ENCODE data around the gene DAB1. TPM values are rescaled to one million over a fixed set of nuclear protein-coding genes. Genes with fewer than 3 reads are reported as not detected.
"Not testable (repeated sequence)": the region's sequence is repeated elsewhere in the genome, so short reads cannot be mapped to it uniquely, and the experiment has no call there.

The DAB1 gene
- total and polyA plus RNA-seq, 10 of the 15 experiments (the other 5 are each of a cell fraction or from before 2014, with no cell fraction given): 0.02 to 0.10 (median 0.03) TPM; not detected in 5

GRCh38 chr1:57343298-57343915 lies 80.5 kb downstream of the DAB1 start:
- H3K4me1 ChIP-seq (ENCODE audit: control insufficient read depth, insufficient read depth, low read length); in situ Hi-C loops (cut with MboI); H3K4me2 ChIP-seq (ENCODE audit: control insufficient read depth, insufficient read depth); POLR2A ChIA-PET; H2AFZ ChIP-seq (ENCODE audit: control insufficient read depth, low read depth, low read length); RAD21 ChIA-PET (ENCODE audit: unreplicated experiment); H3K36me3 ChIP-seq (ENCODE audit: control insufficient read depth in 2 of 2, insufficient read depth in 2 of 2, low read length in 1 of 2); H3K4me3 ChIP-seq; H3K79me2 ChIP-seq (ENCODE audit: control insufficient read depth, insufficient read depth, low read length); intact Hi-C loops (cut with micrococcal nuclease; ENCODE audit: unreplicated experiment); ATAC-seq; H3K27me3 ChIP-seq (replicated peaks in 1 of 2; ENCODE audit: control insufficient read depth in 2 of 2, insufficient read depth in 2 of 2, low read length in 1 of 2); CTCF ChIA-PET; H3K9me3 ChIP-seq (replicated peaks; ENCODE audit: control insufficient read depth, insufficient read depth, low read length); H4K20me1 ChIP-seq (ENCODE audit: control insufficient read depth, insufficient read depth); DNase-seq (ENCODE audit: low read depth, low spot score); BruUV-seq (replicated peaks); H3K9ac ChIP-seq (ENCODE audit: control insufficient read depth, insufficient read depth, low read length); FAIRE-seq; SMC1A ChIA-PET (ENCODE audit: uncharacterized antibody, unreplicated experiment); H3K27ac ChIP-seq (ENCODE audit: control insufficient read depth, insufficient read depth): not testable (repeated sequence)
- WGBS (ENCODE audit: insufficient coverage, insufficient replicate concordance, low lambda C conversion rate, missing lambda C conversion rate): 49% methylated on average over 26 of the region's 34 CpGs

DNA sequence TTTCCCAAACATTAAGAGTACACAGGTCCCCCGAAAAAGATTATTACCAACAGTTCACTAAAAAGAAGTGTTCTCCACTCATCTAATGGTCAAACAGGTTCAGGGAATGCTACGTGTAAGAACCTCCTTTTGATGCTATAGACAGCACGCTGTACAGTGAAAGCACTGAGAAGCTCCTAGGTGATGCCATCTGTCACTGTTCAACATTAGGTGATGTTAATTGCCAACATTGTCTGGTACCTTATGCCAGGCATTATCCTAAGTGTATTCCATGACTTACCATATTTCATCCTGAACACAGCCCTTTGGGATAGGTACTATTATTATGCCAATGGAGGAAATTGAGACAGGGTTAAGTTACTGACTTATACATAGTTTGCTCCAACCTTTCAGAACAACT lies 82.1 kb downstream of the DAB1 start:
- CTCF ChIA-PET: no interaction called here
- no peaks in the 10 kb centered on the region; a peak in 1 of 4 replicates for H3K27me3 ChIP-seq (replicated peaks in 1 of 2; ENCODE audit: control insufficient read depth in 2 of 2, insufficient read depth in 2 of 2, low read length in 1 of 2)
- FAIRE-seq (no peak), ATAC-seq (no peak), DNase-seq (ENCODE audit: low read depth, low spot score) (no peak)
- no peaks in the 10 kb centered on the region for H3K4me1 ChIP-seq (ENCODE audit: control insufficient read depth, insufficient read depth, low read length)
- intact Hi-C loops (cut with micrococcal nuclease; ENCODE audit: unreplicated experiment) (no loop called here), in situ Hi-C loops (cut with MboI) (no loop called here)
- WGBS (ENCODE audit: insufficient coverage, insufficient replicate concordance, low lambda C conversion rate, missing lambda C conversion rate): 5% methylated on average over 3 of the region's 3 CpGs
- no peak overlapping the region for H3K4me2 ChIP-seq (ENCODE audit: control insufficient read depth, insufficient read depth)
- no peaks in the 10 kb centered on the region for H3K79me2 ChIP-seq (ENCODE audit: control insufficient read depth, insufficient read depth, low read length)
- H4K20me1 ChIP-seq (ENCODE audit: control insufficient read depth, insufficient read depth): no peaks in the 10 kb centered on the region
- TF ChIP-seq ZSCAN29 (IDR thresholded peaks at IDR 0.05) (no peak), YBX1 (IDR thresholded peaks at IDR 0.05) (no peak), HDAC2 (IDR thresholded peaks at IDR 0.05) (no peak)
- no peak overlapping the region for H3K27ac ChIP-seq (ENCODE audit: control insufficient read depth, insufficient read depth)
- no TSS peak for BruUV-seq (replicated peaks)
- RAD21 ChIA-PET (ENCODE audit: unreplicated experiment): no interaction called here
- no peak overlapping the region for H3K9ac ChIP-seq (ENCODE audit: control insufficient read depth, insufficient read depth, low read length)
- H3K4me3 ChIP-seq: no peak overlapping the region
- SMC1A ChIA-PET (ENCODE audit: uncharacterized antibody, unreplicated experiment): no interaction called here
- H3K9me3 ChIP-seq (replicated peaks; ENCODE audit: control insufficient read depth, insufficient read depth, low read length): no peaks in the 10 kb centered on the region
- POLR2A ChIA-PET: no interaction called here
- no peaks in the 10 kb centered on the region for H3K36me3 ChIP-seq (ENCODE audit: control insufficient read depth in 2 of 2, insufficient read depth in 2 of 2, low read length in 1 of 2)
- no peak overlapping the region for H2AFZ ChIP-seq (ENCODE audit: control insufficient read depth, low read depth, low read length)
